ENCODE measurements around the gene CTRB2.

DNA sequence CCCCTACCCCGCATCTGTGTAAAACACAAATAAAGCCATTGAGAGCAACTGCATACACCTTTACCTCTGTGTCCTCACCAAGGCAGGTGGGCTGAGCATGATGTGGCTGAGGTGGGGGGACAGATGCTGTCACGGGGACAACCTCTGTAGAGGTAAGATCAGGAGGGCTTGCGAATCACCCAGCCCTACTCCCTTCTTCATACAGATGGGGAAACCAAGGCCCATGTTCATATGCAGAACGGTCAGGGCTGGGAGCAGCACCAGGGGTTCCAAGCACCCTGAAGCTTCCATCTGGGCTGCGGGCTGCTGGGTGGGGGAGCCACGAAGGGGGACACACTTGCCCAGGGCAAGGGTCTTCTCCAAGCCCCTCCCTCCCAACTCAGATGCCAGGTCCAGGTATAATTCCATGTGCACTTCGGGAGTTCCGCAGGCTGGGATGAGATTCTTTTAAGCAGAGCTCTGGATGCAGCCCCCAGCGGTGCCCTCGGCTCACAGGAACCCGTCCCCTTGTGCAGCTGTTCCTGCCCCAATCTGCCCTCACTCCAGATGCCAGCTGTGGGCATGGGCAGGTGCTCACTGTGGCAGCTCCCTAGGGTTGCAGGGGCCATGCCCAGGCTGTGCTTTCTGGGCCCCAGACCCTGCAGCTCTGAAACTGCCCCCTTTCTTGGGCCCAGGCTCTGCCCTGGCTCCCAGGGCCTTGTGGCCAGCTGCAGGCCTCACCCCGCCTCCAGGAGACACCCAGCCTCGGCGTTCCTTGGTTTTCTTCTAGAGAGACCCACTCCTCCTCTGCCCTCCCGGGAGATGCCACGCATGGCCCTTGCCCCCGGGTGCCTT lies 21.4 kb upstream of the CTRB2 start:
- no peak for TF ChIP-seq CTCF (IDR thresholded peaks at IDR 0.05)
- TF ChIP-seq EZH2phosphoT487 (IDR thresholded peaks at IDR 0.05): no peak

Data from neural progenitor cell (in vitro differentiated cells).